ENCODE measurements around the gene MYL11. TPM values are rescaled to one million over a fixed set of nuclear protein-coding genes. Genes with fewer than 3 reads are reported as not detected.

Gene MYL11
- total RNA-seq, 1 donor from 2014 or later = 2.9 TPM

DNA sequence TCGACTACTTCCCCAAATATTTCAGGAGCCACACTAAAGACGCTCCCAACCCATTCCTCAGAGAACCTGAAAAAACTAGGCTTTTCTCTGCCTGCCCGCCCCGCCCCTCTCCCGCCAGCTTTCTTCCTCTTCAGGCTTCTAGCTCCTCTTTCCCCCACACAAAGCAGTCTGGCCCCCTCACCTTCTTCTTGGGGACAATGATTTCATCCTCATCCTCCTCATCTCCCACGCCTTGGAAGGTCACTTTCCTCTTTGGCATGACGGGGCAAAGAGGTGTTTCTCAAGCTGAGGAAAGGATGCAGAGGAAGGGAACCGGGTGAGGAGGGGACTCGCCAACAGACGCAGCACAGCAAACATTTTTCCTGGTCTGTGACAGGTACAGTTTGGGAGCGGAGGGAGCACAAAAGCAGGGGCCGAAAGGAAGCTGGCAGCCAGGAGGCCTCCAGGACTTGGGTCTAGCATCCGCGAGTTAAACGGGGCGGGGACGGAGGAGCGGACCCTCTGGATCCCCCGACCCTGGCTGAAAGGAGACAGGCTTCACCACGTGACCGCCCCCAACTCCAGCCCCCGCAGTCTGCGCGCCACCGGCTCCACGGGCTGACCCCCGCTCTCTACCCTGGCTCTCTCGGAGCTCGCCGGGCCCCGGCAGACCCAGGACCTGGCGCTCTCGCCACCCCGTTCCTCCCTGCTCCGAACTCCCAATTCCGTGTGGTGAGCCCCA, 20.0 kb upstream of the MYL11 start:
- DNase-seq (ENCODE audit: low spot score) = no peak

DNA sequence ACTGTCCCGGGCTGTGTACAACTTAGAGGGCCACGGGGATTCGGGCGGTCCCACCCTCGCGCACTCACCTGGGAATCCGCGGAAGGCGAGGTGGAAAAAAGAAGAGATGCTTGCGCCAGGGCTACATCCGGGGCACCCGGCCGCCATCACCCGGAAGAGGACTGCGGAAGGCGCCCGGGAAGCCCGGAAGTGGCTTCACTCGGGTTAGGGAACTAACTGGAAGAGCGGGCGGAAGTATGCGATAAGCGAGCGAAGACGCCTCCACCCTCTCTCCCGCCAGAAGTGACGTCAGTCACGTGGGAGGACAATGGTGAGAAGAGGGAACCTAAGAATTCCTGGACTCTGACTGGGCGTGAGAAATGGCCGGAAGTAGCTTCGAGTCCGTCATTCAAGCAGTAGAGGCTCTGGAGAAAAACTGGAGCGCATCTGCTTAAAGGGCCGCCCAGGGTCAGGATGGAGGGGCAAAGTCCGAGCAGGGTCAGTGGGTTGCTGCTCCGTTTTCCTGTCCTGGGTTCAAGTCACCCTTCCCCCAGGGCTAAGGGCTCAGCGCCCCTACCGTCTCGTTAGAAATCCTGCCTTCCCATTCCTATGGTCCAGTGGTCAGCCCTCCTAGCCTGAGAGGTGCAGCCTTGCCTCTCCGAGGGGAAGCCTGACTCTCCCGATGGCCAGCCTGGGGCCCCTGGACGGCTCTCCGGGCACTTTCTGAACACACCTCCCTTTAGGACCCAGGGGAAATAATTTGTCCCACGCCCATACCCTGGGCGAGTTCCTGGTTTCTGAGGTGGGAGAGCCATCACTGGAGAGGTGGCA, 19.3 kb upstream of the MYL11 start, which contains the start of gene CD2BP2:
Gene CD2BP2 (minus strand): TSS at position 165 of the 810 bp plus-strand sequence. CDS start 627 bp downstream, outside the sequence.
- DNase-seq (ENCODE audit: low spot score) = peak; percentile 98

DNA sequence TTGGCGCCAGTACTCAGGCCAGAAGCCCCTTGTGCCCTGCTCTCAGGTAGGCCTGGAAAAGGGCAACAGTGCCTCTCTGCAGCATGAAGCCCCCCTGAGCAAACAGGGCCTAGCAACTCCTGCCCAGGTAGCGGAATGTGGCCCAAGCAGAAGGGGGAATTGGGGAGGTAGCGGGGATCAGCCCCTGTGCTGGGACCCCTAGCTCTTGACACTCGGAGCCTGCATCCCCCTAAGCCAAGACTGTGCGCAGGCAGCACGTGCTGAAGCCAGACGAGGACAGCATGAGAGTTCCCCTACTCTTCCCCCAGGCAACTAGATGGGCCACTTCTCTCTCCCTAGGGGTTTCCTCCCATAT, 18.7 kb upstream of the MYL11 start:
- DNase-seq (ENCODE audit: low spot score) = no peak

DNA sequence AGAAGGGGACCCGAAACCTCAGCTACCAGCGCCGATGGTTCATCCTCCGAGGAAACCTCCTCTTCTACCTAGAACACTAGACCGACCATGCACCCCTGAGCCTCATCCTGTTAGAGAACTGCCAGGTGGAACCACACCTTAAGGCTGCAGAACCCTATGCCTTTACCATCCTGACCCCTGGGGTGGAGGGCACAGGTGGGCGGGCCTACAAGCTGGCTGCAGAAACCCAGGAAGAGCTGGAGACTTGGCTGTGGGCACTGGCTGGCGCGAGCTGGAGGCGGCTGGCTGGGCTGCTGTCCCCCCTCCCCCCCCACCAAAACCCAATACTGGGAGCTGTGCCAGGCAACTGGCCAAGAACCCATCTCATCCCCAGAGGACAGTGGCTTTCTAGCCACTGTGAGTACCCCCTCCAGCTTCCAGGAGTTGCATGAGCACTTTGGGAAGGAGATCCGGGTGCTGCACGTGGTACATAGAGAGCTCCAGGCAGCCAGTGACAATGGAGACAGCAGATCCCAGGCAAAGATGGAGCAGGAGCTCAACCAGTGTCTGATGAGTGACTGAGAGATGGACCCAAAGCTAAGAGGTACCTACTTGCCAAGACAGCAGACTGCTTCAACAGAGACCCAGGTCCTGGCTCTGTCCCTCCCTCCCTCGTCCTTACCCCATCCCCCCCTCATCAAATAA, 18.1 kb upstream of the MYL11 start:
- DNase-seq (ENCODE audit: low spot score) = no peak

DNA sequence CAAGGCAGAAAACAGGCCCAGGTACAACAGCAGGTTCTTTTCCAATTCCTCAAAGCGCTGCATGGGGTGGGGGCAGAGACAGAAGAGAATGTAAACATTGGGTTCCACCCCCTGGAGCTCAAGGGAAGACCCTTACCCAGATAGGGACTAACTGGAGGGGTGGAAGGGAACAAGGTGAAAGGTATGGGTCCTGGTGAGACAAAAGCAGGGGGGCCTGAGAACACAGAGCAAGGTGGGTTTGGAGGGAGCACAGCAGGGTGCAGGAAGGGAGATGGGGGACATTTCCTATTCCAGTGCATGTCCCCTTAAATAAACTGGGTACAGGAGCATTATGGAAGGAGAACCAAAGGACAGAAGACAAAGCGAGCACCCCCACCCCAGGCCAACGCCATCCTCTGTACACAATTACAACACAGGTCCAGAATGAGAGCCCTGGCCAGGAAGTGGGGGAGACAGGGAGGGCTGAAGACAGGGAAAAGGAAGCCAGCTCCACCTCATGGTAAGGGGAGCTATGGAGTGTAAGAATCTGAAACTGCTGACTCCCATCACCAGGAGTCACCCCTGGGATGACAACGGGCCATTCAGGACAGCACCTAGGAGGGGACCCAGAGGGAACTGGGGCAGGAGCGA, 17.4 kb upstream of the MYL11 start:
- DNase-seq (ENCODE audit: low spot score) = no peak

DNA sequence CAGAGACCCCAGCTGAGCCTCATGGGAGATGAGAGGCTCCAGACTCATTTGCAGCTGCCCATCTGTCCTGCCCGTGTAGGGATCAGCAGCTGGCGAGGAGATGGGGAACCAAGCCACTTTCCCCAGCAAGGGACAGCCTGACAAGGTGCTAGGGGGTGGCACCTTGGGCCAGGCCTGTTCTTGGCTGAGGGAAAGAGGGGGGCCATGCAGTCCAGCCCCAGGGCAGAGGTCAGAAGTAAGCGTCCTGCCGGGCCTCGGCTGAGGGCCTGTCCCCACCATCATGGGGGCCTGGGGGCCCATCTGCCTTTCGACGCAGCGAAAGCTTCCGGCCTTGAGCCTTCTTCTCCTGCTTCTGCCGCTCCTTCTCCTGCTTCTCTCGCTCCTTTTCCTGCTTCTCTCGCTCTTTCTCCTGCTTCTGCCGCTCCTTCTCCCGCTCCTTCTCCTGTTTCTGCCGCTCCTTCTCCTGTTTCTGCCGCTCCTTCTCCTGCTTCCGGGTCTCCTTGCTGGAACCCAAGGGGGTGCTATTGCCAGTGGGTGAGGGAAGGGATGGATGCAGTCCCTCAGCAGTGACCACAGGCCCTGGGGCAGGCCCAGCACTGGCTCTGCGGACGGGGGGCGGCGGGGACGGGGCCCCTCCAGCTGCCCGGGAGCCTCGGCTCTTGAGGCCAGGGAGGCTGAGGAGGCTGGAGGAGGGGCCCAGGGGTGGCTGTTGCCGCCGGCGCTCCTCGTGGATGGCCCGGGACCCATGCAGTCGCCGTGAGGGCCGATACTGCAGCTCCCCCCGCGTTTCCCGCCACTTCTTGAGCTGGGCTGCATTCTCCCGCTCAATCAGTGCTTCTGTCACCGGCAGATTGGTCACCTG, 16.7 kb upstream of the MYL11 start:
- no peak for DNase-seq (ENCODE audit: low spot score)

DNA sequence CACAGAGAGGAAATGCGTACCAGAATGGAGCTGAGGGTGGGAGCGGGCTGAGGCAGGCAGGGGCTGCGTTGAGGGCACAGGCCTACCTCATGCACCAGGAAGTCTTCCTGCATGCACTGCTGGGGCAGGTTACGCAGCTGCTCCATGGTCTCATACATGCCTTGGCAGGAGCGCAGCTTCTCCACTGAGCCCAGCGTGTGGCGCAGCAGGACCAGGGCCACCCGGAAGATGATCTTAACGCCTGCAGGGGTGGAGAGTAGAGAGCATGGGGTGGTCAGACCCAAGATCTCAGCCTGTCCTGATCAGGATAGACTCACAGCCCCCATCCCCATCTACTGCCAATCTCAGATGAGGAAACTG, 16.0 kb upstream of the MYL11 start:
- no peak for DNase-seq (ENCODE audit: low spot score)

DNA sequence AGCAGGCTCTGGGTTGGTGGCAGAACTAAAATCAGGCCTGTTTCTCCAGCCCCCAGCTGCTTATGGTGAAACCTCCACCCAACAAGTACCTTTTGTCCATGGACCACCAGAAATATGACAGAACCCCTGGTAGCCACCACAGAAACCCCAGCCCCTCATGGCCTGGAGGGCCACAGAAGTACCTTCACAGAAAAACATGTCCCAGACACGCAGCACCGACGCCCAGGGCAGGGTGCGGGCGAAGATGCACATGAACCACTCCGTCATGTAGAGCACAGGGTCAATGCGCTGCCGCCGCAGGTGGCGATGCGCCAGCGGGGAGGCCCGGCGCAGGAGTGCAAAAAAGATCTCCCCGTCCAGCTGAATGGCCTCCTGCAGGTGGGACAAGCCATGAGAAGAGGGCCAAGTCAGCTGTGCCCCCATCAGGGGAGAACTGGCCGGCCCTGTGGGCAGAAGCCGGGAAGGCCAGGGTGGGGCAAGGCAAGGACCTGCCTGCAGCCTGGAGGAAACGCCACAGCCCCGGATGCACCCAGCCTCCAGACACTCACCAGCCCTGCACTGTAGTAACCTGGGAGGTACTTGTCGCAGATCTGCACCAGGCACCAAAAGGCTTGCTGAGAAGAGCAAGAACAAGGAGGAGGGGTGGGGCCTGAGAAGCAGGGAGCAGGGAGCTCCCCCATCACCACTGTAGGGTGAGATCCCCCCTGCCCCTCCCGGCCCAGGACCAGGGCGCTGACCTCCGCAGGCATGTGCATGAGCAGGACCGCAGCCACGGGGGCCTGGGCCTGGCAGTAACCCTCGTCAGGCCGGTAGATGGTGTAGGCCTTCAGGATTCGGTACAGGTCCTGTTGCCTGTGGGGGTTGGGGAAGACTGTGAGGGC, 15.4 kb upstream of the MYL11 start:
- no peak for DNase-seq (ENCODE audit: low spot score)

DNA sequence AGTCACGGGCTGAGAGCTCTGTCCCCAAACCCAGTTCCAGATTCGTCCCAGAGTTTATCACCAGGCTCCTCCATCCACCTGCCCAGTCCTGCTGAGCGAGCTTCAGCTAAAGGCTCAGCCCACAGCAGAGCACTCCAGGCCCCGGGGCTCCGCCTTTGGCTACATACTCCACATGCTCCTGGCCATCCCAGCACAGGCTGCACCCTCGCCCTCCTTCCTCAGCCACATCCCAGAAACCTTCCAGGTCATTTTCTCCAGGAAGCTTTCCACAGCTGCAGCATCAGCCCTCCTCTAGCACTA, 14.8 kb upstream of the MYL11 start:
- no peak for DNase-seq (ENCODE audit: low spot score)

DNA sequence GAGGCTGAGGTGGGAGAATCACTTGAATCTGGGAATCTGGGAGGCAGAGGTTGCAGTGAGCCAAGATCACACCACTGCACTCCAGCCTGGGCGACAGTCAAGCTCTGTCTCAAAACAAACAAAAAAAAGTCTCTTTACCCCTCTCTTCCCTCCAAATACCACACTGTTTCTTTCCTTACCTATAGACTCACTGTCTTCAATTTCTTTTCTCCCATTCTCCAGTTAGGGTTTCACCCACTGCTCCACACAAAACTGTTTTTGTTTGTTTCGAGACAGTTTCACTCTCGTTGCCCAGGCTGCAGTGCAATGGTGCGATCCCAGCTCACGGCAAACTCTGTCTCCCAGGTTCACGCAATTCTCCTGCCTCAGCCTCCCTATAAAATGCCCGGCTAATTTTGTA, 13.4 kb upstream of the MYL11 start:
- no peak for DNase-seq (ENCODE audit: low spot score)

DNA sequence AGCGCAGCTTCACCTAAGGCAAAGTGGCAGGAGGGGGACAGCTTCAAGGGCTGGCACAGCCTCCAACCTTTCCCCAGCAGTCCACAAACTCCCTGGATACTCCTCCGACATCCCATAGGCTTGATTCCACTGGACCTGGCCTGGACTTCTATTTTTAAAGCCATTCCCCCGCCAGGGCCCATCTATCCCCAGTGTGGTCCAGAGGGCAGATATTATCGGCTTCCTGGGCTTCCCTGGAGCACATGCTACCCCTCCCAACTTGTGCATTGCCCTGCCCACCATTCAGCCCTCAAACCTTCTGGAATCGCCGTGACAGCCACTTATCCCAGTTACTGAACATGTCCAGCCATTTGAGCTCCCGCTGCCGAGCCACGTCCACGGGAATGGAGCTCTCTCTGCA, 9.4 kb upstream of the MYL11 start:
- DNase-seq (ENCODE audit: low spot score) = no peak

DNA sequence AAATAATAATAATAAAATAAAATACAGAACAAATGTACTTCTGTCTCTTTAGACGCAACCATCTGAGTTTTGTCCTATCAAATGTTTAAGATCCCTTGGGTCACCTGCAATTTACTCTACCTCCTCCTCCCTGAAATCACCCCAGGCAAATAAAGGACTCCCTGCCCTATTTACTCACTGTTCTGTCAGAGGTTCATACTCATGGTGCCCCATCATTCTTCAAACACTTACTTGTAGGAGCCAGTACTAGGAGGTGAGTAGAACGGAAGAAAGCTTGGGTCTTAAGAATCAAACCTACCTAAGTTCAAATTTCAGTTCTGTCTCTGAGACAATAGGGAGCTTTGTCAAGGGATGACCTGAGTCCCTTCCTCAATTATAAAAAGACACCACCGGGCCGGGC, 8.1 kb upstream of the MYL11 start:
- DNase-seq (ENCODE audit: low spot score) = no peak

DNA sequence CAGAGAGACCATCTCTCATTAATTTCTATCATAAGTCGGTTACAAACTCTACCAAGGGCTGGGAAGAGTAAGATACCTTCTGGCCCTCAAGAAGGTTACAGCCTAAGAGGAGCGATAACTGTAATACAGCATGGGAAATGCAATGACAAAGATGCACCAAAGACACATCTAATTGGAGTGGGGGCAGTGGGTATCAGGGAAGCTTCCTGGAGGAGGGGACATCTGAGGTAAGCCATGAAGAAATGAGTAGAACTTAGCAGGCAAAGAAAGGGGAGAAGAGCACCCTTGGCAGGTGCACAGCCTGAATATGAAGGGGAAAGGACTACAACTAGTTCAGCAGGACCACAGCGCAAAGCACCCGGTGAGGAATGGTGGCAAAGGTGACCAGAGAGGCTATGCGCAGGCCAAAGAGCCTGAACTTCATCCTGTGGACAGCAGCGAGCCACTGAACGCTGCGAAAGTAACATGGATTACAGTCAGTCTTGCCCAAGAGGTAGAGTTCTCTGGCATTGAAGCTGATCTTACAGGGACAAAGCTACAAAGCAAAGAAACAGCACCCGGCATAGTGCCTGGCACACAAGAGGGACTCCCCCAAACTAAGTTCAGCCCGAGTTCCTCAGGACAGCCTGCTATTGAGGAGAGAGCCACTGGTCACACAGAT, 7.1 kb upstream of the MYL11 start:
- no peak for DNase-seq (ENCODE audit: low spot score)

DNA sequence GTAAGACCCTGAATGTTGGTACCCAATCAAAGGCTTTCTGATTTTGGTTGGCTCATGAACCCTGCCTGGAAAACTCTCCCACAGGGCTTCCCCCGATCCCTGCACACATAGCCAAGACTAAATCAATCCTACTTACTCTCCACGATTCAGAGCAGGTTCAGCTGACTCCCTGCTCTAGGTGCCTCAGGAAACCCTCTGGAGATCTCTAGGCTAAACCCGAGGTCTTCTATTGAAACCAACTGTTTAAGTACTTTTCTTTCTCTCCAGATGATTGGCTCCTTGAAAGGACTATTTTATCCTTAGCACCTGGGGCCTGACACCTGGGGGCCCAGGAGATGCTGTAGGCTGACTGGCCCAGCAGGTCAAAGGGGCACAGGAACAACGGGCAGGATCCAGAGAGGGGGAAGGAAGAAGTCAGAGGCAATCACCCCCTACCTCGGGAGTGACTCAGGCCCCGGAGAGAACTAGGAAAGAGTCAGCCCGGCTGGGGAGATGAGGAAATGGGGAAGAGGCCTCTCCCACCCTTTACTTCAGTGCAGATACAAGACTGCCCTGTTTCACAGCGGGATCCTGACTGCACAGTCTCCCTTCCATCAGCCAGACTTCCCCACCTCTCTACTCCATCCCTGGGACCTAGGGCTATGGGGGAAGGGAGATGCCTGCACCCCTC, 6.3 kb upstream of the MYL11 start:
- DNase-seq (ENCODE audit: low spot score) = no peak

DNA sequence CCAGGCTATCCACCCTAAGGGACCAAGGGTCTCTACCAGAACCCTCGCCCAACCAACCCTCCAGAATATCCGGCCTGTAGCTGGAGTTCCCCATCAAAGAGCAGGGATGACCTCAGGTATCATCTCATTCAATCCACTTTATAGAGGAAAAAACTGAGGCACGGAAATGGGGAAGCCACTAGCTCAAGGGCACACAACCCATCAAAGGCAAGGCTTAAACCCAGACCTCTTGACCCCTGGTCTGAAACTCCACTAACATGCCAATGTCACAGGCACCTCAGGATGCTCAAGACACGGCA, 5.9 kb upstream of the MYL11 start:
- DNase-seq (ENCODE audit: low spot score) = no peak

DNA sequence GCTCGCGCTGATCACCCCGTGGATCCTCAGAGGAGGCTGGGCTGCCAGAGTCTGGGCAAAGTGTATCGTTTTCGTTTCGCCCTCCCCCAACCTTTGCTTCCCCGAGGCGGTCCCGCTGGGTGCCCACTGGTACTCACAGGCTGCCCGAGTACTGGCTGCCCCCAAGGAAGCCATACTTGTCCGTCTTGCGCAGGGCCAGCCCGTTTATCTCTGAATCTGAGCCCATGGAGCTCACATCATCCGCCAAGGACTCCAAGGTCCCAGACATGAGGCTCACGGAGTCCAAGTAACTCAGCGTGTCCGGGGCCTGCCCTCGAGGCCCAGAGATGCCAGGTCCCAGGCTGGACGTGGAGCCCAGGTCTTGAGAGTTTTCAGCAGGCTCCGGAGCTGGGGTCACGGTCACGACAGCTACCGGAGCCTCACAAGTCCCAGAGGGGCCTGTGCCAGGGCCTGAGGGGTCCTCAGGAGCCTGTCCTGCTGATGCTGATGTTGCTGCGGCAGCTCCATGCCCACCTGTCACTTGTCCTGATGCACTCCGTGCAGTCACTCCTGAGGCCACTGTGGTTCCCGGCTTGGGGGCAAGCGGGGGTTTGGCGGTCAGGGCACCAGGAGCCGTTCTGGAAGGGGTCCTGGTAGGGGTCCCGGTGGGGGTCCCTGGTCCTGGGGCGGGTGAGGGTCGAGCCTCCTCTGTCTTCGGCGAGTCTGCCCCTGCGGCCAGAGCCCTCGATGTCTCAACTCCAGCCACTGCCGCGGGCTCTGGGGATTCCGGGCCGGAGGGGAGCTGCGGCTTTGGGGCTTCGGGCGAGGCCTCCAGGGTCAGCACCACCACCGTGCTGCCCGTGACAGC, 5.3 kb upstream of the MYL11 start:
- no peak for DNase-seq (ENCODE audit: low spot score)

DNA sequence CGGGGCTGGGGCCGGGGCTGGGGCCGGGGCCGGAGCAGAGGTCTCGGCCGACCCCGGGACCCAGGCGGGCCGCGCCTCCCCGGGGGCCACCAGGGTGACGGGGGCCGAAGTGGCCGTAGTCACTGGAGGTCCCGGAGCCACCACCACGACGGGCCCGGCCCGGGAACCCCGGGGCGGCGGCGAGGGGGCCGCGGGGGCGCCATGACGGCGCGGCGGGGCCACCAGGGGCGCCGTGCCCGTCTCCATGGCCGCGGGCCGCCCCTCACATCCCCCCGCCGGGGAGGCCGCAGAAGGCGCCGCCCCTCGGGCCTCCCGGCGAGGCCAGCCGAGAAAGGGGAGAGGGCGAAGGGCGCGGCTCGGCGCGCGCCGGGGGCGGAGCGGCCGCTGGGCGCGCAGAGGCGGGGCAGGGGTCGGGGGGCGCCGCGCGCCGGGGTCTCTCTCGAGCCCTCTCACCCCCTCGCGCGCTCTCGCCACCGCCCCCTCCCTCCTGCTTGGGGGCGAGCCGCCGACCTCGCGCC, 4.6 kb upstream of the MYL11 start:
- DNase-seq (ENCODE audit: low spot score) = no peak

DNA sequence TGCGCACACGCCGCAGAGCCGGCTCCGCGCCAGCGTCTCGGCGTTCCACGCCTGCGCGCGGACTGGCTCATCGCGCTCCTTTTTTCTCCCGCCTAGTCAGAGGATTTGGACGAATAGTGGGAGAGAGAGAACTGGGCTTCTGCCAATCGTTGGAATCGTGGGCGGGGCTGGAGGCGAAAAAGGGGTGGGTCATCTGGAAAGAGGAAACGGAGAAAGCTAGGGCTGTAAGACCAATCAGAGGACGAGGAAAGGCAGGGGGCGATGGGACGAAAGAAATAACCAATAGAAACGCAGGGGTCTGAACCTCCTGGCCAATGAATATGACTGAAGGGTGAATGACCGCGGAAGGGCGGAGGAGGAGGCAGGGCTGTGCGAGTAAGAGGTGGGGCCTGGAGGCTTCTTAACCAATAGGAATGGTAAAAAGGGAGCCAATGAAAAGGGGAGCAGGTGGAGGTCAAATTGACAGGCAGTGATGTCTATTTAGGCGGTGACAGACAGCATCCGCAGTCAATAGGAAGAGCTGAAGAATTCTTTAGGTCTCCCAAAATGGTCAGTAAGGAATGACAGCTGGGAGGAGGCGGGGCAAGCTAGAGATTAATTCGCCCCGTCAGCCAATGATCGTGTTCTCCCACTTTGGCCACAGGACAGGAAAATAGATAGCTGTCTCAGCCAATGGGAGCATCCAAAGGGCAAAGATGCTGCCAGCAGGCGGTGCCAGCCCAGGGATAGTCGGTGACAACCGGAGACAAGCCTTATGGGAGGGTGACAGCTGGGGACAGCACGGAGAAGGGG, 4.0 kb upstream of the MYL11 start, which contains the start of gene TBC1D10B:
Gene TBC1D10B (minus strand): TSS at position 39 of the 792 bp plus-strand sequence. CDS start 311 bp downstream, outside the sequence.
- DNase-seq (ENCODE audit: low spot score) = peak; percentile 100

All from ureter (tissue), 1 donor.